ENCODE measurements around the gene WDR73.

Gene WDR73

GRCh38 chr15:84620626-84621025 lies 33.5 kb downstream of the WDR73 start:
- TF ChIP-seq CTCF (conservative IDR thresholded peaks at IDR 0.05; ENCODE audit: low read length) = no peak
- no peak for DNase-seq (ENCODE audit: low read depth)
- H3K4me3 ChIP-seq (ENCODE audit: low read length) = no peak overlapping the region

GRCh38 chr15:84616235-84616634 lies 37.8 kb downstream of the WDR73 start:
- no peak for DNase-seq (ENCODE audit: low read depth)
- no peak overlapping the region for H3K4me3 ChIP-seq (ENCODE audit: low read length)
- no peak for TF ChIP-seq CTCF (conservative IDR thresholded peaks at IDR 0.05; ENCODE audit: low read length)

- no peak overlapping the region for H3K4me3 ChIP-seq (ENCODE audit: low read length)
- no peak for TF ChIP-seq CTCF (conservative IDR thresholded peaks at IDR 0.05; ENCODE audit: low read length)
- no peak for DNase-seq (ENCODE audit: low read depth)
Observed at GRCh38 chr15:84611631-84612030, 42.5 kb downstream of the WDR73 start.

GRCh38 chr15:84609818-84610525 lies 44.1 kb downstream of the WDR73 start:
- TF ChIP-seq CTCF (conservative IDR thresholded peaks at IDR 0.05; ENCODE audit: low read length) = no peak
- no peak overlapping the region for H3K4me3 ChIP-seq (ENCODE audit: low read length)
- DNase-seq (ENCODE audit: low read depth) = no peak

GRCh38 chr15:84608707-84609284 lies 45.3 kb downstream of the WDR73 start:
- TF ChIP-seq CTCF (conservative IDR thresholded peaks at IDR 0.05; ENCODE audit: low read length) = no peak
- no peak for DNase-seq (ENCODE audit: low read depth)
- H3K4me3 ChIP-seq (ENCODE audit: low read length) = no peak overlapping the region

GRCh38 chr15:84606653-84607120 lies 47.4 kb downstream of the WDR73 start:
- DNase-seq (ENCODE audit: low read depth) = no peak
- TF ChIP-seq CTCF (conservative IDR thresholded peaks at IDR 0.05; ENCODE audit: low read length) = no peak
- H3K4me3 ChIP-seq (ENCODE audit: low read length) = no peak overlapping the region

- no peak for TF ChIP-seq CTCF (conservative IDR thresholded peaks at IDR 0.05; ENCODE audit: low read length)
- no peak overlapping the region for H3K4me3 ChIP-seq (ENCODE audit: low read length)
- DNase-seq (ENCODE audit: low read depth) = no peak
Observed at GRCh38 chr15:84605554-84605882, 48.6 kb downstream of the WDR73 start.

Data from AG10803 (cell line).